NCI-H1436 (cell line): ENCODE data around the gene CNTFR.
"Not testable (repeated sequence)": the region's sequence is repeated elsewhere in the genome, so short reads cannot be mapped to it uniquely, and the experiment has no call there.

Source experiments
- DNase-seq: peaks from one replicate; lab custom pipeline; 2025; lab: John Stamatoyannopoulos, UW

CNTFR gene

DNA sequence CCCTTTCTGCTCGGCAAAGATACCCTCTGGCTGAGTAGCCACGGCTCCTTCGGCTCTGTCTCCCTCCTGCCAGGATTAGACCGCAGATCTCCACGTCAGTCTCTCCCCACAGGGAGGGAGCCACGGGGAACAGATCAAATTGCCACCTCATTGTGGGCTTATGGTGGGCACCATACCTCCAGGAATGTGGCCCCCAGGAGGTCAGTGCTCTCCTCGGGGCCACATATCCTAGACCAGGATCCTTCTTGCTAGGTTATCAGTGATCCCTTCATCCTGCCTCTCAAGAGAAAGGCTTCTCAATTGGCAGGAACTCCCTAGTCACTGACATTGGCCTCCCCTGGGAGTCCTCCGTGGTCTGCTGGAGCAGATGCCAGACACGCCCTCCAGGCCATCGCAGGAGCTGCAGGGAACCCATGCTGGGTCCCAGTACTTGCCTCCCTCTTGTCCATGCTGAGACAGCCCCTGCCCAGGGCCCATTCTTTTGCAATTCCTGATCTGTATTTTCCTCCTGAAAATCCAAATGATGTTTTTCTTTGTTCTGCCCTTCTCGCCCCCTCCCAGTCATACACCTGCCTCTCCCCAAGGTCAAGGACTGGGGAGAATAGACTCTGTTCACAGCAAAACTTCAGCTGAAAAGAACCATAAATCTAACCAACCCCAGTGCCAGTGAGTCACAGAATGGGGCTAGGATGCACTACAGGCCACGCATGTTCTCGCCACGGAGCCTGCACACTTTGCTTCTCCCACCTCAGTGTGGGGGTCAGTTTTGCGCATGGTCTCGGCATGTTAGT, 35.1 kb downstream of the CNTFR start:
- peak; percentile 76 for DNase-seq

DNA sequence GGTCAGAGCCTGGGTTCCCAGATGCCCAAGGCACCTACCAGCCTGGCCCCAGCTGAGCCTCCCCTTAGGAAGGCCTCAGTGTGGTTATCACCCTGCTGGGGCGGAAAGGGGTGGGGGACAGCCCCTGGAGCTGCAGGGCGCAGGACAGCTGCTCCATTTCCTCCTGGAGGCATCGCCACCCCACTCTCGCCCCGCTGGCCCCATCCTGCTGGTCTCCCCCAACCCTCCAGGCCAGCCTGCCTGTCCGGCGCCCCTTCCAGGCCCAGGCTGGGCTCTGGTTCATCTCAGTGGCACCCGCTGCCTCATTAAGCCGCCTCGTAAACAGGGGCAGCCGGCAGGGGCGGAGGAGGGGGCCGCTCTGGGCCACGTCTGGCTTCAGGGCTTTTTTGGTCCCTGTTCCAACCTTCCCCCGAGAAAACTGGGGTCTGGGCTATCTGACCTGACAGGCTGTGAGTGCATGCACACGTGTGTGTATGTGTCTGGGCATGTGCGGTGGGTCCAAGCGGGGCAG, 36.0 kb downstream of the CNTFR start:
- DNase-seq = no peak

- DNase-seq = no peak
Observed at GRCh38 chr9:34552986-34553385, 36.5 kb downstream of the CNTFR start.

DNA sequence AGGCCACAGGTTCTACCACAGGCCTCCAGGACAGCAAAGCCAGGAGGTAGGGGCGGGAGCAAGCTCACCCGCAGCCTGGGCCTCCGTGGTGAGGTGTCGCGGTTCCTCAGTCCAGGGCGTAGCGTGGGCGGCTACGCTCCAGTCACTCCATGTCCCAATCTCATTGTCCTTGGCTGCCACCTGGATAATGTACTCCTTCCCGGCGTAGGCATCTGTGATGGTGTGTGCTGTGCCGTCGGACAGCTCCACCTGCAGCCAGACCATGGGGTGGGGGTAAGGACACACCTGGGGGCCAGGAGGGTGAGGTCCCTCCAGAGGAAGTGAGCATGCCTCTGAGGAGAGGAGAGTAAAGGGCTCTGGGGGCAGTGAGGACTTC, 36.9 kb downstream of the CNTFR start:
- no peak for DNase-seq

GRCh38 chr9:34551751-34552605, 37.5 kb downstream of the CNTFR start:
- no peak for DNase-seq

DNA sequence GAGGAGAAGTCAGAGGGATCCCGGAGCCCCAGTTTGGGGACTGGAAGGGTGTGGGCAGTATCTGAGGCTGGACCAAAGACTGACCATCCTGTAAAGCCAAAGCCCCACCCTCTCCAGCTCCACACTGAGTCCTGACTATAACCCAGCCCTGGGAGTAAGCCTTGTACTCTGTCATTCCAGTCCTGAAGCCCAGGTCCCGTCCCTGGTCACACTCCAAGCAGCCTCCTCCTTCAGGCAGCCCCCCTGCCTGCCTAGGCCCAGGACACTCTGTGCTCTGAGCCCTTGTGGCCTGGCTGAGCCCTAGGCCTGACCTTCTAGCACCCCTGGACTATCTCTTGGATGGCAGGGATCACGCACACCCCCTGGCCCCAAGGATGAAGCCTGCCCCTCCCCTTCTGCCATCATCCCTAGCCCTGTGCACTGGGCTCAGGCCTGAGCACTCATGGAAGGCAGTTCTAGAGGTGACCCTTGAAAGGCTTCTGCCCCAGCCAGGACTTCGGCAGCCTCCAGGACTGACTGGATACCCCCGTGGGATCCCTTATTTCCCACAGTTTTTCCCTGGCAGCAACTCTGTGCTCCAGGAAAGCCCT, 38.7 kb downstream of the CNTFR start:
- no peak for DNase-seq

DNA sequence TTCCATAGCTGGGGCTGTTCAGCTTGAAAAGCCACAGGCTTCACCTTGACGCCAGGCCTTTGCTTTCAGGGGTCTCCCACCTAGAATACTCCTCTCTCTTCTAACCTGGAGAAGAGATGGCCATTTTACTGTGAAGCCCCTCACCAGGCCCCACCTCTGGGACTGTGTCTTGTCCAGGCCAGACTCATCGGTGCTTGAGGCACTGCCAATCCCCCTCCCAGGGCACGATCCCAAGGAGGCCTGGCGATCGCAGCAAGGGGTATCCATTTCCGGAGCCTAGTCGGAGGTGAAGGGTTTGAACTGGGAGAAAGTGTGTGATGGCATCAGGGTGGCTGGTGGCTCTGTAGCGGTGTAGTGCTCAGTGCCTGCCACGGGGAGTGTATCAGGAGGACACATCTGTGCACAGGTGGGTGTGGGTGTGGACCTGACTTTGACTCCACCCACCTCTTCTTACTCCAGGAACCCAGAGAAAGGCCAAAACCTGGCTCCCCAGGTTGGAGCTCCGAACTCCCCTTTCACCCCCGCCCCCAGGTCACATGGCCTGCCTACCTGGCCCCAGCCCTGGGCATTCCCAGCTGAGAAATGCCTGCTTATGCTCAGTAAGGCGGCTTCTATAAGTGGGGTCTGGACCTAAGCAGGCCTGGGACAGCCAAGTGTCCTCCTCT, 39.4 kb downstream of the CNTFR start:
- no peak for DNase-seq

DNA sequence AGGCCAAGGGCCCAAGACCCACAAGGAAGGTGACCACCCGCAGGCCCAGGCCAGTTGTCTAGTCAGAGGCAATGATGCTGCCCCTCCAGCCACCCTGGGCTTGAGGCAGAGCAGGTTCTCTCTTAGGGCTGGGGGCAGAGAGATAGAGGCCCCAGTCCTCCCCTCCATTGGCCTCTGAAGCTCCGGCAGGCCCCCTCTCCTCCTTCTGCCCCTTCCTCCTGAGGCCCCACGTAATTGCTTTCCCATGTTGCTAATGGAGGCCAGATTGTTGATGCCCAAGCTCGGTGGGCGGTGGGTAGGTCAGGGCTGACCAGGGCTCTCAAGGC, 40.2 kb downstream of the CNTFR start:
- no peak for DNase-seq

DNA sequence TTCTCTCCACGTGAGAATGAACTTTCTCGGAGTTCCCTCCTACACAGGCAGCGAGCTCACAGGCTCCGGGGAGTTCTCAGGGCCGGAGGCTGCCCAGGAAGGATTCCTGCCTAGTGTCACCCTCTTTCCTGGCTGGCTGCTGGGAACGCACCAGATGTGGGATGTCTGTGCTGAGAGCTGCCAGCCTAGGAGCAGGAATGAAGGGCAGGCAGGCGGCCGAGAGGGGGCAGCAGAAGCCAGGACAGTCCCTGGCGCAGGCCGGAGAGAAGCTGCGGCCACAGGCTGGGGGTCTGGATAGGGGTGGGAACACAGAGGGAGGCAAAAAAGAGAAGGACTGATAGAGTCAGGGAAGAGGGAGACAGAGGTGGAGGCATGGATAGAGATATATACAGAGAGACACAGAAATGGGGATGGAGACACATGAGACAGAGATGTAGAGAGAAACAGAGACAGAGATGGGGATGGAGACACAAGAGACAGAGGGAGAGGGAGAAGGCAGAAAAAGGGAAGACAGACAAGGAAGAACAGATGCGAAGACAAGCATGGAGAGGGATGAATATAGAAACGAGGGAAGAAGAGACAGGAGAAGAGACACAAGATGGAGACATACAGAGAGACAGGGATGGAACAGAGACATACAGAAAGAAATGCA, 41.4 kb downstream of the CNTFR start:
- peak; percentile 44 for DNase-seq

GRCh38 chr9:34546834-34547827, 42.4 kb downstream of the CNTFR start:
- DNase-seq = peak; percentile 53

DNA sequence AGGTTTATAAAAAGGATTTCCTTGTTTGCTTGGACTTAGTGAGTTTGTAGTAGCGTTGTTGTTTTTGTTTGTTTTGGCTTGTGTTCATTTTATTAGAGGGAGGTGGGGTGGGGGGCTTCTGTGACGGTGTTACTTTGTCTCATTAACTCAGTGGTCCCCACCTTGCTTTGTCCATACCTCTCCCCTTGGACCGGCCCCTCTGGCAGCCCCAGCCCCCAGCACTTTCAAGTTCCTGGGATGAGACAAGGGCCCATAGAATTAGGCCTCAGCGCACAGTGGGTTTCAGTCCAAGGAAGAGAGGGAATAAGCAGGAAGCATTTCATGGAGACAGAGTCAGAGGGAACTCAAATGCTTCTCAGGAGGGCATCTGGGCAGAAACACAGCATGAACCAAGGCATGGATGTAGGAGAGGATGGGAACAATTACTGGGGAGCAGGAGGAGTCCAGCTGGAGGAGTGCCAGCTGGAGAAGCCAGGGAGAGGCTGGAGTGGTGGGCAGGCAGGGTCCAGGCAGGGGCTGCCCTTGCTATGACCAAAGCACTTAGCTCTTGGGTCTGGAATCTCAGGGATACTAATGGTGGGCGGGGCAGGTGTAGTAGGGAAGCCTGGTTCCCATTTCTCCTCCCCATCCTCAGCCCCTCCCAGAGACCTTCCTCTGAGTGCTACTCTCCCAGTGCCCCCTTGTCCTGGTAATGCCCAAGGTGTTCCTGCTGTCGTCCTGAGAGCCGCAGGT, 43.3 kb downstream of the CNTFR start:
- DNase-seq = no peak

GRCh38 chr9:34545497-34545896, 44.0 kb downstream of the CNTFR start:
- DNase-seq = no peak

GRCh38 chr9:34544035-34544434, 45.5 kb downstream of the CNTFR start:
- no peak for DNase-seq

GRCh38 chr9:34541540-34541939, 48.0 kb downstream of the CNTFR start:
- DNase-seq = no peak

- DNase-seq = no peak
Observed at GRCh38 chr9:34540827-34541226, 48.7 kb downstream of the CNTFR start.

DNA sequence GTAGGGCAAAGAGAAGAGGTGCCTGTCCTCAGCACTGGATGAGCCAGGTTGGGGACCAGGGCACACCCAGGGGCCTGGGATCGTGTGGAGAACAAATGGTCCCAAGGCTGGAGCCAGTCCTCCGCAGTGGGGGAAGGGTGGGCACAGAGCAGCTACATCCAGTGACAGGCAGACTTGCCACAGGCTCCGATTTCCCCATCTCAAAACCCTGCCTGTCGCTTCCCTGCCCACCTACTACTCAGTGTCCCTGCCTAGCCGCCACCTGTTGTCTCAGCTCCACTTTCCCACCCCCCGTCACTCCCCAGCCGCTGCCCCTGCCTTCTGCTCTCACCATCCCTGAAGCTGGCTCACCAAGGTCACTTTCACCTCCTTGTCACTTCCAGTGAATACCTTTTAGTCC, 52.8 kb downstream of the CNTFR start:
- no peak for DNase-seq

DNA sequence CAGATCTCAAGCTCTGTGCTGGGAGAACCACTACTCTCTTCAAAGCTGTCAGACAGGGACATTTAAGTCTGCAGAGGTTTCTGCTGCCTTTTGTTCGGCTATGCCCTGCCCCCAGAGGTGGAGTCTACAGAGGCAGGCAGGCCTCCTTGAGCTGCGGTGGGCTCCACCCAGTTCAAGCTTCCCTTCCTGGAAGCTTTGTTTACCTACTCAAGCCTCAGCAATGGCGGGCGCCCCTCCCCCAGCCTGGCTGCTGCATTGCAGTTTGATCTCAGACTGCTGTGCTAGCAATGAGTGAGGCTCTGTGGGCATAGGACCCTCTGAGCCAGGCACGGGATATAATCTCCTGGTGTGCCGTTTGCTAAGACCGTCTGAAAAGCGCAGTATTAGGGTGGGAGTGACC, 57.5 kb downstream of the CNTFR start:
- not testable (repeated sequence) for DNase-seq

DNA sequence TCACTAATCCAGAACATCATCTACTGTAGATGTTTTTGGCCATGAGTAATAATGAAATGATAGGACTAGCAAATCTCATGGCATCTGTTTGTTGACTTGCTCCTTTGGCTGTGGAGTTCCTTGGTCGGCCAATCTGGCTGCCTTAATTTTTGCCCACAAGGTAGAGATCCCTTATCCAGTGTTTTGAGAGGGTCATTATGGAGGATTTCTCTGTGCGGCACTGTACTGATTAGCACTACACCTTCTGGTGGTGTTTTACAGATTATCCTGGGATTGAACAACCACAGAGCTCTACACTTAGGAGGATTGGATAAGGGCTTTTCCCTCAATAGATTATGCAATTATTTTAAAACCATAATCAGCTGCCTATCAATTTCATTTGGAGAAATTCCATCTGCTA, 63.5 kb downstream of the CNTFR start:
- DNase-seq = no peak

GRCh38 chr9:34524349-34524748, 65.2 kb downstream of the CNTFR start:
- DNase-seq = no peak
